Measurements from ENCODE around the gene CACNA2D2. TPM values are rescaled to one million over a fixed set of nuclear protein-coding genes. Genes with fewer than 3 reads are reported as not detected.

The CACNA2D2 gene
- total RNA-seq, 1 donor, result 1.5 TPM

GRCh38 chr3:50444213-50444612, 59.2 kb downstream of the CACNA2D2 start:
- Histone ChIP-seq H3K4me1 (ENCODE audit: insufficient read depth, low read length) (peaks cover 13% of the 10 kb centered on the region), H3K4me3 (ENCODE audit: low read length) (no peak overlapping the region), H3K9me3 (ENCODE audit: low read depth, low read length) (no peaks in the 10 kb centered on the region), H3K27me3 (ENCODE audit: insufficient read depth, low read length) (no peaks in the 10 kb centered on the region)

- no peak overlapping the region for H3K4me3 ChIP-seq (ENCODE audit: low read length)
- H3K27me3 ChIP-seq (ENCODE audit: insufficient read depth, low read length), result no peaks in the 10 kb centered on the region
- peaks cover 11% of the 10 kb centered on the region for H3K4me1 ChIP-seq (ENCODE audit: insufficient read depth, low read length)
- H3K9me3 ChIP-seq (ENCODE audit: low read depth, low read length), result no peaks in the 10 kb centered on the region
Observed at GRCh38 chr3:50442945-50443579, 60.4 kb downstream of the CACNA2D2 start.

GRCh38 chr3:50441424-50442217, 61.8 kb downstream of the CACNA2D2 start:
- H3K4me3 ChIP-seq (ENCODE audit: low read length), result no peak overlapping the region
- H3K9me3 ChIP-seq (ENCODE audit: low read depth, low read length), result no peaks in the 10 kb centered on the region
- no peaks in the 10 kb centered on the region for H3K4me1 ChIP-seq (ENCODE audit: insufficient read depth, low read length)
- H3K27me3 ChIP-seq (ENCODE audit: insufficient read depth, low read length), result no peaks in the 10 kb centered on the region

GRCh38 chr3:50436114-50436674, 67.2 kb downstream of the CACNA2D2 start:
- no peaks in the 10 kb centered on the region for H3K9me3 ChIP-seq (ENCODE audit: low read depth, low read length)
- no peaks in the 10 kb centered on the region for H3K27me3 ChIP-seq (ENCODE audit: insufficient read depth, low read length)
- peaks cover 15% of the 10 kb centered on the region for H3K4me1 ChIP-seq (ENCODE audit: insufficient read depth, low read length)

GRCh38 chr3:50435371-50436113, 67.9 kb downstream of the CACNA2D2 start:
- Histone ChIP-seq H3K4me3 (ENCODE audit: low read length) (no peak overlapping the region), H3K9me3 (ENCODE audit: low read depth, low read length) (no peaks in the 10 kb centered on the region), H3K27me3 (ENCODE audit: insufficient read depth, low read length) (no peaks in the 10 kb centered on the region), H3K4me1 (ENCODE audit: insufficient read depth, low read length) (peaks cover 21% of the 10 kb centered on the region)

More at GRCh38 chr3:50436114-50436674, 67.2 kb downstream of the CACNA2D2 start:
- no peak overlapping the region for H3K4me3 ChIP-seq (ENCODE audit: low read length)

- Histone ChIP-seq H3K4me3 (ENCODE audit: low read length) (no peak overlapping the region), H3K4me1 (ENCODE audit: insufficient read depth, low read length) (peaks cover 31% of the 10 kb centered on the region), H3K9me3 (ENCODE audit: low read depth, low read length) (no peaks in the 10 kb centered on the region), H3K27me3 (ENCODE audit: insufficient read depth, low read length) (no peaks in the 10 kb centered on the region)
Observed at GRCh38 chr3:50433954-50434353, 69.5 kb downstream of the CACNA2D2 start.

GRCh38 chr3:50430950-50431435, 72.4 kb downstream of the CACNA2D2 start:
- H3K4me1 ChIP-seq (ENCODE audit: insufficient read depth, low read length), result peaks cover 50% of the 10 kb centered on the region
- H3K4me3 ChIP-seq (ENCODE audit: low read length), result no peak overlapping the region
- H3K27me3 ChIP-seq (ENCODE audit: insufficient read depth, low read length), result no peaks in the 10 kb centered on the region
- H3K9me3 ChIP-seq (ENCODE audit: low read depth, low read length), result no peaks in the 10 kb centered on the region

GRCh38 chr3:50430191-50430590, 73.2 kb downstream of the CACNA2D2 start:
- Histone ChIP-seq H3K4me3 (ENCODE audit: low read length) (no peak overlapping the region), H3K9me3 (ENCODE audit: low read depth, low read length) (no peaks in the 10 kb centered on the region), H3K27me3 (ENCODE audit: insufficient read depth, low read length) (no peaks in the 10 kb centered on the region), H3K4me1 (ENCODE audit: insufficient read depth, low read length) (peaks cover 48% of the 10 kb centered on the region)

GRCh38 chr3:50428007-50428633, 75.3 kb downstream of the CACNA2D2 start:
- Histone ChIP-seq H3K4me3 (ENCODE audit: low read length) (no peak overlapping the region), H3K9me3 (ENCODE audit: low read depth, low read length) (no peaks in the 10 kb centered on the region), H3K27me3 (ENCODE audit: insufficient read depth, low read length) (no peaks in the 10 kb centered on the region), H3K4me1 (ENCODE audit: insufficient read depth, low read length) (peaks cover 46% of the 10 kb centered on the region)

GRCh38 chr3:50427217-50427616, 76.2 kb downstream of the CACNA2D2 start:
- no peak overlapping the region for H3K4me3 ChIP-seq (ENCODE audit: low read length)
- H3K9me3 ChIP-seq (ENCODE audit: low read depth, low read length), result no peaks in the 10 kb centered on the region
- H3K4me1 ChIP-seq (ENCODE audit: insufficient read depth, low read length), result peaks cover 38% of the 10 kb centered on the region
- H3K27me3 ChIP-seq (ENCODE audit: insufficient read depth, low read length), result no peaks in the 10 kb centered on the region

GRCh38 chr3:50425911-50426310, 77.5 kb downstream of the CACNA2D2 start:
- Histone ChIP-seq H3K4me3 (ENCODE audit: low read length) (no peak overlapping the region), H3K27me3 (ENCODE audit: insufficient read depth, low read length) (no peaks in the 10 kb centered on the region), H3K9me3 (ENCODE audit: low read depth, low read length) (no peaks in the 10 kb centered on the region), H3K4me1 (ENCODE audit: insufficient read depth, low read length) (peaks cover 33% of the 10 kb centered on the region)

- no peaks in the 10 kb centered on the region for H3K27me3 ChIP-seq (ENCODE audit: insufficient read depth, low read length)
- peaks cover 15% of the 10 kb centered on the region for H3K4me1 ChIP-seq (ENCODE audit: insufficient read depth, low read length)
- H3K9me3 ChIP-seq (ENCODE audit: low read depth, low read length), result no peaks in the 10 kb centered on the region
- H3K4me3 ChIP-seq (ENCODE audit: low read length), result no peak overlapping the region
Observed at GRCh38 chr3:50423543-50423942, 79.9 kb downstream of the CACNA2D2 start.

- Histone ChIP-seq H3K9me3 (ENCODE audit: low read depth, low read length) (no peaks in the 10 kb centered on the region), H3K4me1 (ENCODE audit: insufficient read depth, low read length) (peaks cover 3% of the 10 kb centered on the region), H3K27me3 (ENCODE audit: insufficient read depth, low read length) (no peaks in the 10 kb centered on the region), H3K4me3 (ENCODE audit: low read length) (no peak overlapping the region)
Observed at GRCh38 chr3:50422153-50422552, 81.3 kb downstream of the CACNA2D2 start.

- peaks cover 12% of the 10 kb centered on the region for H3K4me1 ChIP-seq (ENCODE audit: insufficient read depth, low read length)
- no peak overlapping the region for H3K4me3 ChIP-seq (ENCODE audit: low read length)
- H3K27me3 ChIP-seq (ENCODE audit: insufficient read depth, low read length), result no peaks in the 10 kb centered on the region
- H3K9me3 ChIP-seq (ENCODE audit: low read depth, low read length), result no peaks in the 10 kb centered on the region
Observed at GRCh38 chr3:50419595-50420370, 83.7 kb downstream of the CACNA2D2 start.
